22Rv1 (cell line): ENCODE measurements around the gene RNF217.

Source experiments
- H3K27ac ChIP-seq: fragments of 450-650 bp; 2 replicates; pipeline ENCODE4 v1.5.1; 2017
- CTCF ChIP-seq: fragments of 450-650 bp; IDR thresholded peaks from 2 replicates; pipeline ENCODE4 v1.5.1; 2017; ENCODE audit warnings: mild to moderate bottlenecking
- ZFX ChIP-seq: fragments of 450-650 bp; IDR thresholded peaks from 2 replicates; pipeline ENCODE4 v1.6.1; 2017; ENCODE audit warnings: antibody characterized with exemption, borderline replicate concordance

Gene RNF217

DNA sequence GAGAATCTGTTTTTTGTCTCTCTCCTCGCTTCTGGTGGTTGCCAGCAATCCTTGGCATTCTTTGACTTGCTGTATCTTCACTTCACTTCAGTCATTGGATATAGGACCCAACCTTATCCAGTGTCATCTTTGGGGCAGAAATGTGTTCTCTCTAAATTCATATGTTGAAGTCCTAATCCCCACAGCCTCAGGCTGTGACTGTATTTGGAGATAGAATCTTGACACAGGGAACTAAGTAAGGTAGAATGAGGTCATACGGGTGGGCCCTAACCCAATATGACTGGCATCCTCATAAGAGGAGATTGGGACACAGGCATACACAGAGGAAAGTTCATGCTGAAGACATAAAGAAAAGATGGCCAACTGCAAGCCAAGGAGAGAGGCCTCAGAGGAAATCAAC is 139.4 kb downstream of the RNF217 start:
- no peak for TF ChIP-seq CTCF
- no peak for TF ChIP-seq ZFX
- H3K27ac ChIP-seq: no peak overlapping the region

DNA sequence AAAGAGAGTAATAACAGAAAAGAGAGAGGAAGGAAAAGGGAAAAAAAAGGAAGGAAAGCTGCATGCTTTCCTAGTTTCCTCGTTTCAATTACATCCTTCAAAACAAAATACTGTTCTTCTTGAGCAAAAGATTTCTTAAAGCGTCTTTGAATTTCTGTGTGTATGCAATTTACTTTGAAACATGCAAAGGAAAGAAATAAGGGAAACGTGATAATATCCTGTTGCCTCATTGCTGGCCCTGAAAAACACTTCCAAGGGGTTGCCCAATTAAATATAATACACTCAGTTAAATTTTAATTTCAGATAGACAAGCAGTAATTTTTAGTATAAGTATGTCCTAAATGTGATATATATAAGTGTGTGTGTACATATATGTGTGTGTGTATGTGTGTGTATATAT is 140.2 kb downstream of the RNF217 start:
- no peak overlapping the region for H3K27ac ChIP-seq
- no peak for TF ChIP-seq CTCF
- TF ChIP-seq ZFX: no peak

- TF ChIP-seq ZFX (no peak), CTCF (no peak)
- H3K27ac ChIP-seq: no peak overlapping the region
Measured at GRCh38 chr6:125102891-125103290, 140.7 kb downstream of the RNF217 start.

DNA sequence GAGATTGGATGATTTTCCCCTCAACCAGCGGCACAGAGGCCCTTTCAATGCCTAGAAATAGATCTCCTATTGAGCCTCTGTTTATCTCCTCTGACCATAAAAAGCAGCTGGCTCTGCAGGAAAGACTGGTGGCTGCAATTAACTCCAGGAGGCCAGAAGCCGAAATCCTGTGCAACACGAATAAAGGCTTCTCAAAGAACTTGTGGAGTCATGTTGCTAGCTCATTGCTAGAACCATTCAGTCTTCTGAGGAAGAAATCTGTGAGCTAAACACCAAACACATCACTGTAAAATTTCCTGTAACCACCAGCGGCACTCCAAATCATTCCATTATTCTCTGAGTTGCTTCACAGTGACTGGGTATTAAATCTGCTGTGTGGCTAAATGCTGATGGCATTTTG is 142.2 kb downstream of the RNF217 start:
- TF ChIP-seq ZFX: no peak
- TF ChIP-seq CTCF: no peak
- no peak overlapping the region for H3K27ac ChIP-seq

GRCh38 chr6:125107048-125107447 is 144.8 kb downstream of the RNF217 start:
- no peak overlapping the region for H3K27ac ChIP-seq
- TF ChIP-seq CTCF (no peak), ZFX (no peak)

GRCh38 chr6:125107896-125108295 is 145.7 kb downstream of the RNF217 start:
- no peak for TF ChIP-seq ZFX
- no peak for TF ChIP-seq CTCF
- H3K27ac ChIP-seq: no peak overlapping the region

DNA sequence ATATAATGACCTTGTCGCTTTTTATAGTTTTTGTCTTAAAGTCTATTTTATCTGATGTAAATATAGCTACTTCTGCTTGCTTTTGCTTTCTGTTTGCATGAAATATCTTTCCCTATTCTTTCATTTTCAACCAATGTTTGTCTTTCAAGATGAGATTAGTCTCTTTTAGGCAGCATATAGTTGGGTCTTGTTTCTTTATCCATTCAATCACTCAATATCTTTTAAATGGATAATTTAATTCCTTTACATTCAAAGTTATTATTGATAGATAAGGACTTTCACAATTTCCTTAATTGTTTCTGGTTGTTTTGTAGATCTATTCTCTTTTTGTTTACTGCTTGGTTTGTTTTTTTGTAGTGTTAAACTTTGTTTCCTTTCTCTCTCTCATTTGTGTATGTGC is 147.8 kb downstream of the RNF217 start:
- TF ChIP-seq CTCF (no peak), ZFX (no peak)
- H3K27ac ChIP-seq: no peak overlapping the region
